Measurements from ENCODE around the gene PKN1. TPM values are rescaled to one million over a fixed set of nuclear protein-coding genes. Genes with fewer than 3 reads are reported as not detected.

The PKN1 gene
- total and polyA plus RNA-seq, 9 of the 15 experiments (the other 6 are each of a cell fraction or from before 2014, with no cell fraction given): 0.30 to 228 (median 77.5) TPM

DNA sequence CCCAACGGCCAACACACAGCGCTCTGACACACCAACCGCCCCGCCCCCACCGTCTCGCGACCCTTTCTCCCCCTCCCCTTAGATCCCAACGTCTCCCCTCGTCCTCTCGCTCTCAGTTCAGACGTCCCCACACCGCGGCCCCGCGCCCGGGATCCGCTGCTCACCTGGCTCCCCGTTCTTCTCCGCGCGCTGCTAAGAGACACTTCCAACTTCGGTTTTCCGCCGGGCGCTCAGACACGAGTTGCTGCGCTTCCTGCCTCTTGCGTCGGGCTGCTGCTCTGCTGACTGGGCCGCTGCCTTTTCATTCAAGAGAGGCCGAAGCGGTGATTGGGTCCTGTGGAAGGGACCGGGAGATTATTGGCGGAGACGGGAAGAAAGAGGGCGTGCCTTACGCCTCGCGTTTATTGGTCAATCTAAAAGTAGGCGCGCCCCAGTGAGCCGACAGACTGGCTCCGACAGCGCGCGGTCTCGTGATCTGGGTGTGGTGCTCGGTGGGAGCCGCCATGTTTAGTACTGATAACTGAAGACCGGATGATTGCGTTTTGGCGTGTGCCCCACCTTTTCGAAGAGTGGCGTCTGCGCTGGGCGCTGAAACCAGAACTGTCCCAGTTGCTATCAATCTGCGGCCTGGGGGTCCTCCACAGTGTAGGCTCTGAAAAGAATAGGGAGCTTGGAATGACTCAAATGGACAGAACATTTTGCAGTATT is 13.8 kb upstream of the PKN1 start, which contains the start of gene DDX39A (continued):
- no peak for TF ChIP-seq RAD21 (CRISPR knock-in tag; conservative IDR thresholded peaks at IDR 0.05 in 1 of 2, IDR thresholded peaks at IDR 0.05 in 1 of 2)
- TF ChIP-seq, protein P1, sequence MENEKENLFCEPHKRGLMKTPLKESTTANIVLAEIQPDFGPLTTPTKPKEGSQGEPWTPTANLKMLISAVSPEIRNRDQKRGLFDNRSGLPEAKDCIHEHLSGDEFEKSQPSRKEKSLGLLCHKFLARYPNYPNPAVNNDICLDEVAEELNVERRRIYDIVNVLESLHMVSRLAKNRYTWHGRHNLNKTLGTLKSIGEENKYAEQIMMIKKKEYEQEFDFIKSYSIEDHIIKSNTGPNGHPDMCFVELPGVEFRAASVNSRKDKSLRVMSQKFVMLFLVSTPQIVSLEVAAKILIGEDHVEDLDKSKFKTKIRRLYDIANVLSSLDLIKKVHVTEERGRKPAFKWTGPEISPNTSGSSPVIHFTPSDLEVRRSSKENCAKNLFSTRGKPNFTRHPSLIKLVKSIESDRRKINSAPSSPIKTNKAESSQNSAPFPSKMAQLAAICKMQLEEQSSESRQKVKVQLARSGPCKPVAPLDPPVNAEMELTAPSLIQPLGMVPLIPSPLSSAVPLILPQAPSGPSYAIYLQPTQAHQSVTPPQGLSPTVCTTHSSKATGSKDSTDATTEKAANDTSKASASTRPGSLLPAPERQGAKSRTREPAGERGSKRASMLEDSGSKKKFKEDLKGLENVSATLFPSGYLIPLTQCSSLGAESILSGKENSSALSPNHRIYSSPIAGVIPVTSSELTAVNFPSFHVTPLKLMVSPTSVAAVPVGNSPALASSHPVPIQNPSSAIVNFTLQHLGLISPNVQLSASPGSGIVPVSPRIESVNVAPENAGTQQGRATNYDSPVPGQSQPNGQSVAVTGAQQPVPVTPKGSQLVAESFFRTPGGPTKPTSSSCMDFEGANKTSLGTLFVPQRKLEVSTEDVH (IDR thresholded peaks at IDR 0.05; ENCODE audit: low read depth, partially characterized antibody): peak; percentile 40
- TF ChIP-seq, protein P2, sequence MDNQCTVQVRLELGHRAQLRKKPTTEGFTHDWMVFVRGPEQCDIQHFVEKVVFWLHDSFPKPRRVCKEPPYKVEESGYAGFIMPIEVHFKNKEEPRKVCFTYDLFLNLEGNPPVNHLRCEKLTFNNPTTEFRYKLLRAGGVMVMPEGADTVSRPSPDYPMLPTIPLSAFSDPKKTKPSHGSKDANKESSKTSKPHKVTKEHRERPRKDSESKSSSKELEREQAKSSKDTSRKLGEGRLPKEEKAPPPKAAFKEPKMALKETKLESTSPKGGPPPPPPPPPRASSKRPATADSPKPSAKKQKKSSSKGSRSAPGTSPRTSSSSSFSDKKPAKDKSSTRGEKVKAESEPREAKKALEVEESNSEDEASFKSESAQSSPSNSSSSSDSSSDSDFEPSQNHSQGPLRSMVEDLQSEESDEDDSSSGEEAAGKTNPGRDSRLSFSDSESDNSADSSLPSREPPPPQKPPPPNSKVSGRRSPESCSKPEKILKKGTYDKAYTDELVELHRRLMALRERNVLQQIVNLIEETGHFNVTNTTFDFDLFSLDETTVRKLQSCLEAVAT (IDR thresholded peaks at IDR 0.05): peak; percentile 52 to 89; a peak in 2 of 4 replicates
- no peak for TF ChIP-seq ZSCAN32 (CRISPR knock-in tag; IDR thresholded peaks at IDR 0.05)
- no peak for TF ChIP-seq ETV6 (IDR thresholded peaks at IDR 0.05; ENCODE audit: borderline replicate concordance in 1 of 2, low read depth in 2 of 2, low read length in 1 of 2)
- TF ChIP-seq ETV6 (CRISPR knock-in tag; IDR thresholded peaks at IDR 0.05; ENCODE audit: borderline replicate concordance): no peak
- peak; percentile 44; the same call in 1 of the 2 replicates for TF ChIP-seq SIN3B (IDR thresholded peaks at IDR 0.05; ENCODE audit: low read depth)
- TF ChIP-seq KAT7 (CRISPR knock-in tag; IDR thresholded peaks at IDR 0.05; ENCODE audit: borderline replicate concordance): 0 out of 2 replicates have a peak, but pooled peaks have one; percentile 93
- TF ChIP-seq ZC3H8 (IDR thresholded peaks at IDR 0.05): no peak
- TF ChIP-seq ZNF175 (CRISPR knock-in tag; IDR thresholded peaks at IDR 0.05; ENCODE audit: low read depth): no peak; the same call in 1 of the 2 replicates
- no peak for TF ChIP-seq ZNF3 (CRISPR knock-in tag; IDR thresholded peaks at IDR 0.05)
- TF ChIP-seq OTX1 (CRISPR knock-in tag; IDR thresholded peaks at IDR 0.05): 0 out of 2 replicates have a peak, but pooled peaks have one; percentile 28
- no peak for TF ChIP-seq ZC3H11A (IDR thresholded peaks at IDR 0.05; ENCODE audit: low read depth, low read length)
- TF ChIP-seq ZNF77 (CRISPR knock-in tag; IDR thresholded peaks at IDR 0.05): no peak
- peak; percentile 63 for TF ChIP-seq KDM5B (IDR thresholded peaks at IDR 0.05; ENCODE audit: insufficient replicate concordance, low read depth, low read length)
- no peak for TF ChIP-seq ZFPM2 (CRISPR knock-in tag; IDR thresholded peaks at IDR 0.05)
- TF ChIP-seq YY1 (IDR thresholded peaks at IDR 0.05; ENCODE audit: borderline replicate concordance in 1 of 3, control insufficient read depth in 1 of 3, extremely low read depth in 1 of 3, insufficient read depth in 3 of 3, insufficient read length in 1 of 3, insufficient replicate concordance in 2 of 3, low read depth in 1 of 3, low read length in 2 of 3): peak; percentile 79 to 95 (median 92)
- TF ChIP-seq MCM3 (IDR thresholded peaks at IDR 0.05): no peak
- TF ChIP-seq ZNF444 (CRISPR knock-in tag; IDR thresholded peaks at IDR 0.05): no peak
- TF ChIP-seq, protein P3, sequence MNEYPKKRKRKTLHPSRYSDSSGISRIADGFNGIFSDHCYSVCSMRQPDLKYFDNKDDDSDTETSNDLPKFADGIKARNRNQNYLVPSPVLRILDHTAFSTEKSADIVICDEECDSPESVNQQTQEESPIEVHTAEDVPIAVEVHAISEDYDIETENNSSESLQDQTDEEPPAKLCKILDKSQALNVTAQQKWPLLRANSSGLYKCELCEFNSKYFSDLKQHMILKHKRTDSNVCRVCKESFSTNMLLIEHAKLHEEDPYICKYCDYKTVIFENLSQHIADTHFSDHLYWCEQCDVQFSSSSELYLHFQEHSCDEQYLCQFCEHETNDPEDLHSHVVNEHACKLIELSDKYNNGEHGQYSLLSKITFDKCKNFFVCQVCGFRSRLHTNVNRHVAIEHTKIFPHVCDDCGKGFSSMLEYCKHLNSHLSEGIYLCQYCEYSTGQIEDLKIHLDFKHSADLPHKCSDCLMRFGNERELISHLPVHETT (CRISPR knock-in tag; conservative IDR thresholded peaks at IDR 0.05 in 1 of 2, IDR thresholded peaks at IDR 0.05 in 1 of 2): peak in 1 of 2 experiments; percentile 90; a peak in 2 of 4 replicates
- peak; percentile 96 for TF ChIP-seq L3MBTL2 (IDR thresholded peaks at IDR 0.05)
- TF ChIP-seq ZNF140 (CRISPR knock-in tag; IDR thresholded peaks at IDR 0.05): no peak
